Mesenchymal stem cell (in vitro differentiated cells and primary cell): Measurements from ENCODE around the gene NMT1.

Experiments used
- DNase-seq: peaks from one replicate; pipeline ENCODE4 v3.0.0-alpha.2; 2013
- H2AFZ ChIP-seq: one replicate; pipeline ENCODE4 v1.6.1; 2013; ENCODE audit warnings: low read depth, mild to moderate bottlenecking, control low read depth, inconsistent platforms, low read length, moderate library complexity
- H2AK5ac ChIP-seq: 2 replicates; pipeline ENCODE4 v1.6.1; 2013; ENCODE audit warnings: low read length, moderate library complexity, mild to moderate bottlenecking, inconsistent platforms; ENCODE audit not compliant: severe bottlenecking
- H2BK120ac ChIP-seq: one replicate; pipeline ENCODE4 v1.6.1; 2013; ENCODE audit warnings: low read depth, mild to moderate bottlenecking, inconsistent platforms, low read length, moderate library complexity
- H2BK12ac ChIP-seq, 2 experiments: one replicate each; pipeline ENCODE4 v1.6.1; 2013; ENCODE audit warnings: inconsistent platforms in 2 of 2, low read length in 2 of 2, mild to moderate bottlenecking in 2 of 2, moderate library complexity in 2 of 2, control low read depth in 1 of 2
- H2BK15ac ChIP-seq: one replicate; pipeline ENCODE4 v1.6.1; 2013; ENCODE audit warnings: mild to moderate bottlenecking, low read depth, inconsistent platforms; ENCODE audit not compliant: poor library complexity, severe bottlenecking
- H2BK5ac ChIP-seq: 2 replicates; pipeline ENCODE4 v1.6.1; 2013; ENCODE audit warnings: low read depth, mild to moderate bottlenecking, low read length, control low read depth, inconsistent platforms; ENCODE audit not compliant: poor library complexity, severe bottlenecking
- H3K14ac ChIP-seq, 2 experiments: one replicate each; pipeline ENCODE4 v1.6.1; 2013; ENCODE audit warnings: inconsistent platforms in 2 of 2, low read length in 2 of 2, control low read depth in 1 of 2, mild to moderate bottlenecking in 1 of 2, moderate library complexity in 1 of 2
- H3K18ac ChIP-seq, 2 experiments: one replicate each; pipeline ENCODE4 v1.6.1; 2013; ENCODE audit warnings: inconsistent platforms in 2 of 2, low read length in 2 of 2, control low read depth in 1 of 2, low read depth in 1 of 2, mild to moderate bottlenecking in 1 of 2
- H3K23ac ChIP-seq, 2 experiments: one replicate each; pipeline ENCODE4 v1.6.1; 2013; ENCODE audit warnings: inconsistent platforms in 2 of 2, low read length in 2 of 2, mild to moderate bottlenecking in 2 of 2, moderate library complexity in 2 of 2, control low read depth in 1 of 2
- H3K27ac ChIP-seq: 2 replicates; pipeline ENCODE4 v1.5.1; 2013; ENCODE audit warnings: mild to moderate bottlenecking, moderate library complexity, low read length, control low read depth, inconsistent platforms; ENCODE audit not compliant: poor library complexity, severe bottlenecking
- H3K27me3 ChIP-seq, 2 experiments: 2 replicates each; pipeline versions ENCODE4 v1.6.1 to v1.7.0; 2013; ENCODE audit warnings: low read length in 2 of 2, mild to moderate bottlenecking in 2 of 2, moderate library complexity in 2 of 2, control low read depth in 1 of 2, inconsistent platforms in 1 of 2; ENCODE audit not compliant: control insufficient read depth in 1 of 2, insufficient read depth in 1 of 2
- H3K36me3 ChIP-seq, 2 experiments: 2 replicates each; pipeline versions ENCODE4 v1.6.1 to v1.7.0; 2013; ENCODE audit warnings: low read length in 2 of 2, control low read depth in 1 of 2, inconsistent platforms in 1 of 2, low read depth in 1 of 2, mild to moderate bottlenecking in 1 of 2; ENCODE audit not compliant: insufficient read depth in 2 of 2, control insufficient read depth in 1 of 2
- H3K4ac ChIP-seq, 2 experiments: one replicate each; pipeline ENCODE4 v1.6.1; 2013; ENCODE audit warnings: inconsistent platforms in 2 of 2, low read length in 2 of 2, mild to moderate bottlenecking in 2 of 2, moderate library complexity in 2 of 2, control low read depth in 1 of 2, low read depth in 1 of 2
- H3K4me1 ChIP-seq: 2 replicates; pipeline ENCODE4 v1.6.1; 2013; ENCODE audit warnings: low read depth, low read length, control low read depth; ENCODE audit not compliant: control insufficient read depth, insufficient read depth
- H3K4me2 ChIP-seq: 2 replicates; pipeline ENCODE4 v1.6.1; 2013; ENCODE audit warnings: low read length, mild to moderate bottlenecking, inconsistent platforms; ENCODE audit not compliant: poor library complexity, severe bottlenecking
- H3K4me3 ChIP-seq, 2 experiments: 2 replicates each; pipeline versions ENCODE4 v1.5.1 to v1.7.0; 2013; ENCODE audit warnings: low read length in 2 of 2, mild to moderate bottlenecking in 2 of 2, control low read depth in 1 of 2, low read depth in 1 of 2; ENCODE audit not compliant: insufficient read depth in 1 of 2
- H3K79me1 ChIP-seq: replicated peaks from 2 replicates; pipeline ENCODE4 v1.6.1; 2013; ENCODE audit warnings: mild to moderate bottlenecking, control low read depth, low read length, inconsistent platforms; ENCODE audit not compliant: poor library complexity, severe bottlenecking
- H3K9ac ChIP-seq: 2 replicates; pipeline ENCODE4 v1.7.0; 2013; ENCODE audit warnings: mild to moderate bottlenecking, low read length, moderate library complexity
- H3K9me3 ChIP-seq: 2 replicates; pipeline ENCODE4 v1.7.0; 2013; ENCODE audit warnings: mild to moderate bottlenecking, low read length; ENCODE audit not compliant: control insufficient read depth
- H4K8ac ChIP-seq: one replicate; pipeline ENCODE4 v1.6.1; 2013; ENCODE audit warnings: inconsistent platforms, mild to moderate bottlenecking, low read length, moderate library complexity
- H4K91ac ChIP-seq: one replicate; pipeline ENCODE4 v1.6.1; 2013; ENCODE audit warnings: mild to moderate bottlenecking, low read length, inconsistent platforms
- WGBS: methylation state at CpG from one replicate; pipeline ENCODE4 v1.1.7; 2013; ENCODE audit warnings: mixed read lengths; 5-methylcytosine and 5-hydroxymethylcytosine counted together

Gene NMT1

DNA sequence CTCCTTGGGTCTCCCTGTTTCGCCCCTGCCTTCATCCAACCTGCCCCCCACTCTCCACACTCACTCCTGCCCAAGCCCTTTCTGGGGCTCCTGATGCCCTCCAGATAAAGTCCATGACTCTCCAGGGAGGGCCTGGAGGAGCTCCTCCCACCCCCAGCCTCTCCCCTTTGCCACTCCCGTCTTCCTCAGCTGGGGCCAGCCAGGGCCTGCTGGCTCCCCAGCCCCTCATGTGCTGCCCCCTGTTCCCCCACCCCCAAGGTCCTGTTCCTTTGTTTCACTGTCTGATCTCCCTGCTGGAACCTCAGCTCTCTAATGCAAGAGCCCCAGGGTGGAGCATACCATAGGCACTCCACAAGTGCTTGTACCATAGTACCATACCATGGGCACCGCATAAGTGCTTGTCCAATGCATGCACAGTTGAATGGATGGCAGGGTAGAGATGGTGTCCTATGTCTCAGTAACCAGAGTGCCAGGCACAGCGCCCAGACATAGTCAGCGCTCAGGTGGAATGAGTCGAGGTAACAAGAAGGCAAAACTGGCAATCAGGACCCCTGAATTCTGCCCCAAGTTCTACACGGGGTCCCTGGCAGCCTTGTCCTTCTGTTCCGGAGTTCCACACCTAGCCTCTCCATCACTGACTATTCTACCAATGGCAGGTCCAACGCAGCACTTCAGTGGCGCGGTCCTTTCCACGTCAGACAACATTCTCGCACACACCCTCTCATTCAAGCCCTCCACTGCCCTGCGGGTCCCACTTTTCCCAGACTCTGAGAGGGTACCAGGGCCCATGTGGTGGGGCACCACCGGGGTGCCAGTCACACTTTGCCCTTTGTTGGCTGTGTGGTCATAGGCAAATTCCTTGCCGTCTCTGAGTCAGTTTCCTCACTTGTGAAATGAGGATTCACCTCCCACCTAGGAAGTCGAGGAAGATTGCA lies 69.8 kb downstream of the NMT1 start:
- Histone ChIP-seq H2BK12ac (peak overlapping the region; percentile 59 to 79), H3K79me1 (peaks cover 16% of the 10 kb centered on the region), H2AFZ (no peak overlapping the region), H4K8ac (peak overlapping the region; percentile 64), H3K9ac (peak overlapping the region; percentile 89), H2AK5ac (peak overlapping the region; percentile 62), H3K4ac (peak overlapping the region in 1 of 2 experiments; percentile 42), H3K4me3 (peak overlapping the region; percentile 82 to 85), H3K4me2 (peak overlapping the region; percentile 92), H4K91ac (peak overlapping the region; percentile 91), H3K4me1 (peaks cover 54% of the 10 kb centered on the region), H2BK15ac (no peak overlapping the region), H3K23ac (peak overlapping the region in 1 of 2 experiments; percentile 74), H3K9me3 (no peaks in the 10 kb centered on the region), H3K27ac (no peak overlapping the region), H2BK5ac (no peak overlapping the region), H3K36me3 (peaks cover 0 to 8% of the 10 kb centered on the region in 2 experiments), H3K14ac (peak overlapping the region in 1 of 2 experiments; percentile 71), H2BK120ac (peak overlapping the region; percentile 27), H3K27me3 (no peaks in the 10 kb centered on the region), H3K18ac (peak overlapping the region; percentile 70 to 77)
- DNase-seq = no peak
- 92% methylated on average over 17 of the region's 17 CpGs for WGBS

DNA sequence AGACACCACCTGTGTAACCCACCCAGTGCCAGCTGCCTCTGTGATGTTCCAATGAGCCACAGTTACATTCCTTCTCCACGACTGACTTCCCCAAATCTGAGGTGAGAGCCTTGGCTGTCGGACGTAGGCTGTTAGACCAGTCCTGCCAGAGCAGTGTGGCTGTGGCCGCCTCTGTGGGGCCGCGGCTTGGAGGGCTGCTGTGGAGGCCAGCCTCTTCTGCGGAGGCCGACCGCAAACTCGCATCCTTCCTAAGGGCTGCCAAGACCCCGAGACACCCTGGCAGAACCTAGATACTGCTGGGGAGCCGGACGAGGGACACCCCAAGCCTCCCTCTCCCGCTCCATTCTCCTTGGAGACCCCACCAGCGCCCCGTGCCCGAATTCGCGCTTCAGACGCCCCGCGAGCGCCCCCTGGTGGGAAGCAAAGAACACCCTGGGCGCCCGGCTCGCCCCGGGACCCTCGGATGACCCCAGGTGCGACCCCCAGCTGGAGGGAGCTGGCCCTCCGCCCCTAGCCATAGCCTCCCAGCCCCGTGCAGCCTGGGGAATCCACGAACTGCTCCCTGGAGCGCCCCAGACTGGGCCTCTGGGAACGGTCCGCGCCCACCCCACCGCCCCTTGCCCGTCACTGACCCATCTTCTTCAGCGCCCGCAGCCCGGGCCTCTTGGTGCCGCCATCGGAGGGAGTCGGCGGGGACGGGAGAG lies 70.7 kb downstream of the NMT1 start:
- WGBS = 21% methylated on average over 45 of the region's 46 CpGs
- H4K8ac ChIP-seq = peak overlapping the region; percentile 64
- peaks cover 0 to 8% of the 10 kb centered on the region in 2 experiments for H3K36me3 ChIP-seq
- H3K9me3 ChIP-seq = no peaks in the 10 kb centered on the region
- H3K4me1 ChIP-seq = peaks cover 60% of the 10 kb centered on the region
- peak overlapping the region; percentile 55 for H2BK120ac ChIP-seq
- peak overlapping the region; percentile 91 for H4K91ac ChIP-seq
- no peak overlapping the region for H3K27ac ChIP-seq
- peak overlapping the region; percentile 82 to 85 for H3K4me3 ChIP-seq
- H3K4me2 ChIP-seq = peak overlapping the region; percentile 92
- H2BK5ac ChIP-seq = peak overlapping the region; percentile 50
- peak overlapping the region; percentile 62 for H2AK5ac ChIP-seq
- peak overlapping the region; percentile 99 for H2BK15ac ChIP-seq
- DNase-seq = peak; percentile 62
- H2AFZ ChIP-seq = peak overlapping the region; percentile 56
- H3K4ac ChIP-seq = peak overlapping the region; percentile 68 to 90
- peak overlapping the region; percentile 59 to 79 for H2BK12ac ChIP-seq
- peak overlapping the region; percentile 89 for H3K9ac ChIP-seq
- no peaks in the 10 kb centered on the region for H3K27me3 ChIP-seq
- H3K79me1 ChIP-seq = peaks cover 24% of the 10 kb centered on the region
- H3K23ac ChIP-seq = peak overlapping the region; percentile 67 to 88
- H3K14ac ChIP-seq = peak overlapping the region in 1 of 2 experiments; percentile 94
- peak overlapping the region; percentile 77 to 87 for H3K18ac ChIP-seq

DNA sequence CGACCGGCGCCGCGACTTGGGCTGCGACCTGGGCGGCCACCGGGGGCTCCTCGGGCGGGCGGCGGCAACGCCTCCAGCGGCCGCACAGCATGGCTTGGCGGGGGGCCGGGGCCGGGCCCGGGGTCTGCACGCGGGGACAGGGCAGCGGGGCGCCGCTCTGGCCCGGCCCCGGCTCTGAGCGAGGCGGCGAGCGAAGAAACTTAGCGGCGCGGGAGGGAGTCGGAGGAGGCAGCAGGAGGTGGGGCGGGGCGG lies 71.1 kb downstream of the NMT1 start, which contains the start of gene PLCD3:
Gene PLCD3, minus strand, starts transcription at position 196 of the 252 bp plus-strand sequence. Its CDS starts 105 bp downstream, at position 91.
- Histone ChIP-seq H3K4me3 (peak within 1 kb of the TSS; percentile 82 to 85), H3K4ac (peak within 1 kb of the TSS; percentile 68 to 91), H3K14ac (peak within 1 kb of the TSS in 1 of 2 experiments; percentile 97), H3K9me3 (no peaks in the 10 kb centered on the region), H2BK5ac (peak within 1 kb of the TSS; percentile 50), H4K8ac (peak within 1 kb of the TSS; percentile 92), H2AFZ (peak within 1 kb of the TSS; percentile 81), H3K27me3 (no peaks in the 10 kb centered on the region), H3K4me1 (peaks cover 55% of the 10 kb centered on the region), H3K4me2 (peak within 1 kb of the TSS; percentile 92), H4K91ac (peak within 1 kb of the TSS; percentile 91), H2BK120ac (peak within 1 kb of the TSS; percentile 87), H2AK5ac (peak within 1 kb of the TSS; percentile 62), H3K9ac (peak within 1 kb of the TSS; percentile 93), H3K79me1 (peaks cover 22% of the 10 kb centered on the region), H3K36me3 (peaks cover 0 to 11% of the 10 kb centered on the region in 2 experiments), H3K23ac (peak within 1 kb of the TSS; percentile 67 to 88), H2BK15ac (peak within 1 kb of the TSS; percentile 99), H2BK12ac (peak within 1 kb of the TSS; percentile 79 to 89), H3K18ac (peak within 1 kb of the TSS; percentile 96 to 99), H3K27ac (peak within 1 kb of the TSS; percentile 93)
- WGBS = 0% methylated on average over 3 of the region's 36 CpGs
- no peak for DNase-seq
